ENCODE results near the gene MYO1D.
"Not testable (repeated sequence)": the region's sequence is repeated elsewhere in the genome, so short reads cannot be mapped to it uniquely, and the experiment has no call there.

Gene MYO1D

DNA sequence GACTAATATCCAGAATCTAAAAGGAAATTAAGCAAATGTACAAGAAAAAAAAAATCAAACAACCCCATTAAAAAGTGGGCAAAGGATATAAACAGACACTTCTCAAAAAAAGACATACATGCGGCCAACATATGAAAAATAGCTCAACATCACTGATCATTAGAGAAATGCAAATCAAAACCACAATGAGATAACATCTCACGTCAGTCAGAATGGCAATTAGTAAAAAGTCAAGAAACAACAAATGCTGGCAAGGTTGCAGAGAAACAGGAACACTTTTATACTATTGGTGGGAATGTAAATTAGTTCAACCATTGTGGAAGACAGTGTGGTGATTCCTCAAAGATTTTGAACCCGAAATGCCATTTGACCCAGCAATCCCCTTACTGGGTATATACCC lies 162.0 kb downstream of the MYO1D start:
- not testable (repeated sequence) for DNase-seq (ENCODE audit: low read depth, low spot score); H3K4me3 ChIP-seq (ENCODE audit: low read length)

DNA sequence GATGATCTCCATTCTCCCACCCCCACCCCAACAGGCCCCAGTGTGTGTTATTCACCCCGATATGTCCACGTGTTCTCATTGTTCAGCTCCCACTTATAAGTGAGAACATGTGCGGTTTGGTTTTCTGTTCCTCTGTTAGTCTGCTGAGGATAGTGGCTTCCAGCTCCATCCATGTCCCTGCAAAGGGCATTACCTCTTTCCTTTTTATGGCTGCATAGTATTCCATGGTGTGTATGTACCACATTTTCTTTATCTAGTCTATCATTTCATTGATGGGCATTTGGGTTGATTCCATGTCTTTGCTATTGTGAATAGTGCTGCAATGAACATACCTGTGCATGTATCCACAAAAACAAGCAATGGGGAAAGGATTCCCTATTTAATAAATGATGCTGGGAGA lies 162.7 kb downstream of the MYO1D start:
- DNase-seq (ENCODE audit: low read depth, low spot score); H3K4me3 ChIP-seq (ENCODE audit: low read length): not testable (repeated sequence)

DNA sequence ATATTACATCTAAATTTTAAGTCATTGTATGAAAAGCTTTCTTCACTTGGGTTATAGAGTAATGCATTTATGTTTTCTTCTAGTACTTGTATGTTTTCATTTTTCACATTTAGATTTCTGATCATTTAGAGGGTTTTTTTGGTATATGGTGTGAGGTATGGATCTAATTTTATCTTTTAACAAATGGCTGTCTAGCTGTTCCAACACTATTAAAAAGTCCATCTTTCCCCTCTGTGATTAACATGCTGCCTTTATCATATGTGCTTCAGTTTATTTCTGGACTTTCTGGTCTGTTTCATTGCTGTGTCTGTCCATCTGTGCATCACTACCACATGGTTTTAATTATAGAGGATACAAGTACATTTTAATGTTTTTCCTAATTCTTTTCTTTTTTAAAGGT lies 163.8 kb downstream of the MYO1D start:
- H3K4me3 ChIP-seq (ENCODE audit: low read length), result no peak overlapping the region
- no peak for DNase-seq (ENCODE audit: low read depth, low spot score)

DNA sequence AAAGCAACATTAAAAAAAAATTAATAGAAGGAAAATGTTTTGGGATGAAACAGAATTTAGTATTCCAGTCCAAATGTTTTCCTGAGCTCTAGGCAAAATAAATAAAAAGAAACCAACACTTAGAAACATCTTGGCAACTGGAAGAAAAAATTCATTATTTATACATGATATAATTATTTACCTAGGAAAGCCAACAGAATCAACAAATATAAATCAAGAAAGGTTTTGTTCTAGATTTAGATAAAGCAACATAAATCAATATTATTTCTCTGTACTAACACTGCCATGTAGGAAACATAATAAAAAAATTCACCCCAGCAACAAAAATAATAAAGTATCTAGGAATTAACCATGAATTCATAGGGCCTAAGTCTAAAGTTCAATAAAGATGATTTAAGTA lies 167.4 kb downstream of the MYO1D start:
- no peak for DNase-seq (ENCODE audit: low read depth, low spot score)
- H3K4me3 ChIP-seq (ENCODE audit: low read length), result no peak overlapping the region

DNA sequence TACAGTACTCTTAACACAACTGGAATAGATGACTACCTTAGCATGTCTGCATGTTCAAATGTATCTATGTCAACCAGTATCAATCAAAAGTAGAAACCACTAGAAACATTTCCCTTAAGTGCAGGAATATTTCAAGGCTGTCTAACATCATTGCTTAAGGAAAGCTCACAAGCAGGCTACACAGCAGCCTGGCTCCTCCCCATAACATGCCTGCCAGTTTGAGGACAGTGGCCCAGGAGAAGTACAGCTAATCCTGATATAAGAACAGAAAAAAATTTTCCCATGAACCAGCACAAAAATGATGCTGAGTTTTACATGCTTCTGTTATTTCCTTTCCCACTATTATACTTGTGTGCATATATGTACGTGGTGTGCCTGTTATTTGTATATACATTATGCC lies 175.1 kb downstream of the MYO1D start:
- DNase-seq (ENCODE audit: low read depth, low spot score), result no peak

DNA sequence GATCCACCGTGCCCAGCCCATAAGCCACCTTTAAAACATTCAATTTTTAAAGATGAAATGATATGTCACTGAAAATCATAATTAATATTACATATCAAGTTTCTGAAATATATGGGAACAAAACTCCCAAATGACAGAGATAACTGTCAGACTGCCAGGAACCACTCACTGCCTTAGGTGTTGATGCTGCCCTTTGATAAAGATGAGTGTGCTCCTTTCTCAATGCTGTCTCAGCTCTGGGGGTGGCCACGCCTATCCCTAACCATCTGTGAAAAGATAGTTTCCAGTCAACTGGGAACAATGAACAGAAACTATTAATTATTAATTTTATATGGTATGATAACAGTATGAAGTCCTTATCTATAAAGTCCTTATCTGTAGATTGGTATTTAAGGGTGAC lies 177.7 kb downstream of the MYO1D start:
- H3K4me3 ChIP-seq (ENCODE audit: low read length), result no peak overlapping the region
- DNase-seq (ENCODE audit: low read depth, low spot score), result no peak

More for the DNA sequence above, 175.1 kb downstream of the MYO1D start:
- H3K4me3 ChIP-seq (ENCODE audit: low read length), result no peak overlapping the region

DNA sequence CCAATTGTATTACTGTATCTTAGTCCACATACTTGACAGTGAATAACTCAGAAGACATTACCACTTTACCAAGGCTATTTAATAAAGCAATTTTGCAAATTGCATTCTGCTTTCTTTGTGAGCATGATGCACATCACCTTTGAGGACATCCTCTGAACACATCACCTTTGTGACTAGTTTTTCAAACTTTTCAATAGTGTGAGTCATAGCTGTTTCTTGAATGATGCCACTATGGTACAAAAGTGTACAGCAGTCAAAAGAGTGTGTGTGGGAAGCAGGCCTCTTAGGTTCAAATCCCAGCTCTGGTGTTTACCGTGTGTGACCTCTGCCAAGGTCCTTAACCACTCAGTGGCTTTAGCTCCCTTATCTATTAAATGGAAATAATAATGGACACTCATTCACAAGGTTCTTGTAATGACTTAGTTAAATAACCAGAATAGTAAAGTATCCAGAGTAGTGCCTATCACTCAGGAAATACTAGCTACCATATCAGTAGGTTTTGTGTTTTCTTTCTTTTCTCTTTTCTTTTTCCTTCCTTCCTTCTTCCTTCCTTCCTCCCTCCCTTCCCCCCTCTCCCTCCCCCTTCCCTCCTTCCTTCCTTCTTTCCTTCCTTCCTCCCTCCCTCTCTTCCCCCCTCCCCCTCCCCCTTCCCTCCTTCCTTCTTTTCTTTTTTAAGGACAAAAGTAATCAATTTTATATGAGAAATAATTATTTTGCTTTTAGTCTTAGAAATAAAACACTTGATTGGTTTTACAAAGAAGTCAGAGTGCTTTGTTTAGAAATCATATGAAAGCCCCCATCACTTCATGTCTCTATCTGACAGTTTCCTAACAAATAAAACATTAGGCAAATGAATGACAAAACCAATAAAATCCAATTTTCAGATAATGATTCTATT lies 178.9 kb downstream of the MYO1D start:
- no peak overlapping the region for H3K4me3 ChIP-seq (ENCODE audit: low read length)
- no peak for DNase-seq (ENCODE audit: low read depth, low spot score)

DNA sequence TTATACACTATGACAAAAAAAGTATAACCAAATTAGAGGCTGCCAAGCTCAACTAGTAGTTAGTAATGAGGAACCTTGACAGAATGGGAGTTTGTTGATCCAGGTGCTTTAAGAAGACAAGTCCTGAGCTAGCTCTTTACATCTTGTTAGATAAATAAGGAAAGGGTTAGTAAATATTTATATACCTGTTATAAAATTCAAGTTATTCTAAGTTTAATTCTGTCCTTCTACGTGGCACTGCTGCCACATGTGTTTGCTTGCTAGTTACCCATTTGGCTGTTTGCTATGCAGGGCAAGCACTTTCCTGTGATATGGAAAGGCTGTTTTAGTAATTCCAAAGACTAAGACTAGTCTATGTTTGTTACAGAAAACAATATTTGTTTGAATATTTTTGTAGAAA lies 180.5 kb downstream of the MYO1D start:
- H3K4me3 ChIP-seq (ENCODE audit: low read length), result no peak overlapping the region
- no peak for DNase-seq (ENCODE audit: low read depth, low spot score)

DNA sequence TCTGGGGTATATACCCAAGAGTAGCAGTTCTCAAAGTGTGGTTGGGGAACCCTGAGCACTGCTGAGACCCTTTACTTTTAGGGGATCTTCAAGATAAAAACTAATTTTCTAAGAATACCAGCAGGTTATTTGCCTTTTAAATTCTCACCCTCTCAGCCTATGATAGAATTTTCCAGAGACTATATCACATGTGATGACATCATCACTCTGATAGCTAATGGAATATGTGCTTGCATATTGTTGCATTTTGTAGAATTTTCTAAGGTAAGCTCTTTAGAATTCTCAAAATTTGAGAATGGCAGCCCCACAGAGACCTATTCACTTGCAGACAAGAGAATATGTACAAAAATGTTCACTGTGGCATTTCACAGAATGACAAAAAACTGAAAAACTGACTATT lies 181.1 kb downstream of the MYO1D start:
- no peak for DNase-seq (ENCODE audit: low read depth, low spot score)
- H3K4me3 ChIP-seq (ENCODE audit: low read length), result no peak overlapping the region

DNA sequence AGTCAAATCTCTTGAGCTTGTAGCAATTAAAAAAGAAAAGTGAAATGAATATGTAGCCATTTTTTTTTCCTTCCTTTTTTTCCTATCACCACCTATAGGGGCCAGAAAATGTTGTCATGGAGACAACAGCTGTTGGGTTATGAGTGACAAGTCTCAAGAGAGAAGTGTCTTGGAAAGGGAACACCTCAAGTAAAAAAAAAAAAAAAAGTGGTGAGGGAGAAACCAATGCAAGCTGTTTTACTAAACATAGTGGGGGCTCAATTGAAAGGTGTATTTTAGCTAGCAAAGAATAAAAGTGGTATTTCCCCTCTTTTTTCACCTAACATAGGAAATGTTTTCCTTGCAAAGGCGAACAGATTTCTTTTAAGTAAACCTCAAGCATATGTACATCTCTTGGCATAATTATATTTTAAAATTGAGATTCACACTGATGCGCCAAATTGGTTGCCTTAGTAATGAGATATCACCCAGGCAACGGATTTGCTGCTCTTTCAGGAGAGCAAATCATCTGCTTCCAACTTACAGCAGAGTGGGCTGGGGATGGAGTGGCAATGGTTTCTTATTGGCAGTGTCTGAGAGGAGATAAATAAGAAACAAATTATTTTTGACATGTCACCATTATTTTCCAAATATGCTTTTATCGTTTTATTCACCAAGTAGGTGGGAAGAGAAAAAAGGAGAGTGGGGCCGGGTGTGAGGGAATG lies 183.6 kb downstream of the MYO1D start:
- no peak overlapping the region for H3K4me3 ChIP-seq (ENCODE audit: low read length)
- no peak for DNase-seq (ENCODE audit: low read depth, low spot score)

DNA sequence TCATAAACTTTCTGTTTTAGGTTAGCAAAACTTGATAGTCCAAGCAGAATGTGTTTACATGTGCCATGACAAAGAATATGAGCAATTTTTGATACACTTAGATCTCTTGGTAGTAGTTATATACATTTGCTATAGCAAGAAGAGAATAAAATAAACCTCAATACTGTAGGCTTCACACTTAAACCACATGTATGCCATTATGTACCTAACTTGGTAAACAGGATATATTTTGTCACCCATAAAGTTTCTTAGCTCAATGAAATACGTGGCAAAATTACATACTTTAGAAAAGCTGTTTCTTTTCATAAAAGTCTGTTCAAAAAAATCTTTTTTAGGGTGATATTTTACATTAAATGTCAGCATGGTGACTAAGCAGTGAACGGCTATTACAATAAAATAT lies 184.7 kb downstream of the MYO1D start:
- no peak for DNase-seq (ENCODE audit: low read depth, low spot score)
- no peak overlapping the region for H3K4me3 ChIP-seq (ENCODE audit: low read length)

DNA sequence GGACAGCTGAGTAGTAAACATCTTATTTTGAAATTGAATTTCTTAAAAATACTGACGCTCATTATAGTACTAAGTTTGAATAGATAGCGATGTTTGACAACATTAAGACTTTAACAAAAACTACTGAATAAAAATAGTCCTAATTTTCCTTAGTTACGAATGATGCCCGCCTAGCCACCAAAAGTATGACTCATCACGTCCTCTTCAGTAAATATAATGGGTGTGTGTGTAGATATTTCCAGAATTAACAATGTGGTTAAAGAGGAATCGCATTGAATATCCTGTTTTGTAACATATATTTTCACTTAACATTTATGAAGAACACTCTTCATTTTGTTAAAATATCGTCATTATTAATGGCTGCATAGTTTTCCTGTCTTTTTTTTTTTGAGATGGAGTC lies 187.6 kb downstream of the MYO1D start:
- no peak overlapping the region for H3K4me3 ChIP-seq (ENCODE audit: low read length)

DNA sequence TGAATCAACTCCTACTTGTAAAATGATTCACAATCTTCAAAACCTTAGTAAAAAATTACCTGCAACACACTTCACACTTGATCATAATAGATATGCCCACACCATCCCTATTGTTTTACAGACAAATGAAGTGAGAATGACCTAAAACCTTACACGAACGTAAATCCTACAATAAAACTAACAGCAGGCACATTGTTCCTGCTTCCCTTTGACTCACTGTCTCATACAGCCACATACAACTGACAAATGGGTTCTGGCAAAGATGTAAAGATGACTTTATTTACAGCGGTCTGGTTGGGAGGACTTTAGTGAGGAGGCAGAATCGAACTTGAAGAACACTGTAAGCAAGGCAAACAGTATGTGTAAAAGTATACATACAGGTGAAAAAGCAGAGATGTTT lies 188.7 kb downstream of the MYO1D start:
- DNase-seq (ENCODE audit: low read depth, low spot score), result no peak
- no peak overlapping the region for H3K4me3 ChIP-seq (ENCODE audit: low read length)

More for the DNA sequence above, 187.6 kb downstream of the MYO1D start:
- no peak for DNase-seq (ENCODE audit: low read depth, low spot score)

DNA sequence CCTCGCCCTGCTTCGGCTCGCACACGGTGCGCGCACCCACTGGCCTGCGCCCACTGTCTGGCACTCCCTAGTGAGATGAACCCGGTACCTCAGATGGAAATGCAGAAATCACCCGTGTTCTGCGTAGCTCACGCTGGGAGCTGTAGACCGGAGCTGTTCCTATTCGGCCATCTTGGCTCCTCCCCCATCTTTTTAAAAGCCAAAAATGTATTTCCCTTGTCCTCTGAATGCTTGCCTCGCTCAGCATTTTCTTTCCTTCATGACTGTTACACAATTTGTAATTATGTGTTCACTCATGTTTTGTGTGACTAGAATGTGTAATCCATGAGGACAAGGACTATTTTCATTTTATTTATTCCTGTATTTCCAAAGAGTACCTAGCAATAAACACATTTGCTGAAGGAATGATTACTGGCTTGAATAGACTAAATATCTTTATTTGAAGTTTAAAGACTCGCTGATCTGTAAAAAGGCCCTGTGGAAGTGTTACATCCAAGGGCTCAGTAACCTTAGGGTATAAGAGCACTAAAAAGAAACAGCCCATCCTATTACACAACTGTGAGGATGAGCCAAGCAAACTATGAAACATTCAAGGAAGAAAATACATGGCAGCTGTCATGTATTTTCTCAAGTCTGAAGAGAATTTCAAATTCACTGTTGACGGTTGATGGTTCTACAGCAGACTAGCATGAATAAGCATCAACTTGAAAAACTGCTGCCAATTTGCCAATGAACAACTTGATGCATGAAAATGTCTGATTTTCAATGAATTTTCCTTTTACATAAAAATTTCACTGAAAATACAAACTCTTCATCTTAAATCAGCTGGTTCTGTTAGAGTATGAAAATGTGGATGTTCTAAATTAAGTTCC lies 192.6 kb downstream of the MYO1D start:
- no peak overlapping the region for H3K4me3 ChIP-seq (ENCODE audit: low read length)
- no peak for DNase-seq (ENCODE audit: low read depth, low spot score)

DNA sequence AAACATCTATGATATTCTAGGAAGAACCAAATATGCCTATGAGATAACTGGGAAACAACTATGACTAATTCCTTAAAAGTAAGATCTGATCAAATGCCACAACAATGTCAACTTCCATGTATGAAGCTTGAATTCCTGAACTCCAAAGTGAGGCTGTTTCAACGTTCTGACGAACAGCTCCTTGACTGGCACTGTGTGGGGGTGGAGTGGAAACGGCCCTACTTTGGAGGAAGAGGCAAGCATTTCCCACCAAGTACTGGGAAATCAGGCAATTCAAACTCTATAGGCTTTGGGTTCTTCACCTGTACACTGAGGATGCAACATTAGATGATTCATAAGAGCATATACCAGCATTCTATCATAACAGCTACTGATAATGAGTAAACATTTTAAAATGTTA lies 203.0 kb downstream of the MYO1D start:
- no peak for DNase-seq (ENCODE audit: low read depth, low spot score)
- no peak overlapping the region for H3K4me3 ChIP-seq (ENCODE audit: low read length)

DNA sequence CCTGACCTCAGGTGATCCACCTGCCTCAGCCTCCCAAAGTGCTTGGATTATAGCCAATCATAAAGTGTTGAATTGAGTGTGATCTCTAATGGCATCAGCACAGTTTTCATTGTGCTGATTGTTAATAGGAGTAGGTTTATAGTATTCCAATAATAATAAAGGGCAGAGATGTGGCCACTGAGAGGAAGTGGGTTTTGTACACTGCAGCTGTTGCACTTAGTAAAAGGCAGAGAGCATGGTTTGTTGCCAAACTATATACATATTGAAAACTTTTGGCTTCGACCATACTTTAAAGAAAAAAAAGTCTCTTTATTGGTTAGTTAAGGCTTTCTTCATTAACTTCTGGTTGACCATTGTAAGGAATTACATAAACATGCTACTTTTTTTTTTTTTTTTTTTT lies 204.2 kb downstream of the MYO1D start:
- H3K4me3 ChIP-seq (ENCODE audit: low read length), result no peak overlapping the region
- no peak for DNase-seq (ENCODE audit: low read depth, low spot score)

DNA sequence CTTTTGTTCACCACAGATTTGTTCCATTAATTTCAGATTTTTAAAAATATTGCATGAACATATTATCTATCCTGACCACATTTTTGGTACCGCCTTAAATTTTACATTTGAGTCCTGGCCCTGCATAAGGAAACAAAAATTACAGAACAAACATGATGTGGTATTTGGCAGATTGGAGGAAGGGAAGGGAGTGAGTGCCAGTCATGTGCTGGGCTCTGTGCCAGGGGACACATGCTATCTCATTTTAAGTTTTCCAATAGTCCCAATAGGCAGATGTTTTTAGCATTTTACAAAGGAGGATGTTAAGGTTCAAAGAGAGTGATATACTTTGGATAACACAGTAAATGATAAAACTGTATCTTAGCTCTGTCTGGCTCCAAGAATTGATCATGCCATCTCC lies 205.0 kb downstream of the MYO1D start:
- no peak for DNase-seq (ENCODE audit: low read depth, low spot score)
- no peak overlapping the region for H3K4me3 ChIP-seq (ENCODE audit: low read length)

DNA sequence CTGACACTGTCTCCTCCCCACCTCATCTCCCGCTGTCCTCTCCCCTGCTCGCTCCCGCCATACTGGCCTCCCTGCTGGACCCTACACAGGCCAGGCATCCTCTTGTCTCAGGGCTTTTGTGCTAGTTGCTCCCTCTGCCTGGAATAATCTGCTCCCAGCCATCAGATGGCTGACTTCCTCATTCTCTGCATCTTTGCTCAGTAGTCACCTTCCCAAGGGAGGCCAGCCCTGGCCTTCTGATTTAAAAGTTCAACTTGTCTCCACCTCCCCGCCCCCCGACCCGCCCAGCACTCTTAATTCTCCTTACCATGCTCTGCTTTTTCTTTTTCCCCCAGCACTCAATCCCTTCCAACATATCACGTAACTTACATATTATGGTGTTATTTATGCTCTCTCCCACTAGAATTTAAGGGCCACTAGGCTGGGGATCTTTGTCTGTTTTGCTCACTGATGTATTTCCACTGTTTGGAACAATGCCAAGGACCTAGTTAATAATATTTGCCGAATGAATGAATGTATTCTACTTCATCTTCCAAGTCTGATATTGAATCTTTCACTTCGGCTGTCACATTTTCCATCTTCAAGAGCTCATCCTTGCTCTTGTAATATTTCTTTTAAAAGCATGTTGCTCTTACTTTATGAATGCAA lies 211.9 kb downstream of the MYO1D start:
- no peak for DNase-seq (ENCODE audit: low read depth, low spot score)
- H3K4me3 ChIP-seq (ENCODE audit: low read length), result no peak overlapping the region

DNA sequence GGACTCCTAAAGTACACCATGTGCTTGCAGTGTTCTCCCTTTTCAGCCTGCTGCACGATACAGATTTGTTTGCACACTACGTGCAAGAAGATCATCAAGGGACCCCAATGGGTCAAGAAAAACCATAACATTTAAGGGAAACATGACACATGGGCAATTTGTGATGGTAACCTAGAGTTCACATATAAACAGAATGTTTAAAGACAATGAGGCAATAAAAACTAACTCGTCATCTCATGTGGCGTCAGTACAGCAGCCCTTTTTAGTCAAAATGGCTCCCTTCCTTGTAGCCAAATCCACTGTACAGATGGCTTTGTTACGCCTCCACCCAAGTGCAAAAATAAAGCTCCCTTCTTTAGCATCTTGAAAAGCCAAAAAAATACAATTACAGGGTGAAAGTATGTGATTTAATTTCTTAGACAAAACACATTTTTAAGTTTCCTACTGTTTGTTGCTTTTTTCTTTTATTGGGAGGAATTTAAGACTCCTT lies 216.4 kb downstream of the MYO1D start:
- H3K4me3 ChIP-seq (ENCODE audit: low read length), result no peak overlapping the region
- no peak for DNase-seq (ENCODE audit: low read depth, low spot score)
